ENCODE measurements around the gene MYO7B. TPM values are rescaled to one million over a fixed set of nuclear protein-coding genes. Genes with fewer than 3 reads are reported as not detected.
"Not testable (repeated sequence)": the region's sequence is repeated elsewhere in the genome, so short reads cannot be mapped to it uniquely, and the experiment has no call there.

Gene MYO7B
- total RNA-seq, 1 donor from 2014 or later, result 0.02 TPM

DNA sequence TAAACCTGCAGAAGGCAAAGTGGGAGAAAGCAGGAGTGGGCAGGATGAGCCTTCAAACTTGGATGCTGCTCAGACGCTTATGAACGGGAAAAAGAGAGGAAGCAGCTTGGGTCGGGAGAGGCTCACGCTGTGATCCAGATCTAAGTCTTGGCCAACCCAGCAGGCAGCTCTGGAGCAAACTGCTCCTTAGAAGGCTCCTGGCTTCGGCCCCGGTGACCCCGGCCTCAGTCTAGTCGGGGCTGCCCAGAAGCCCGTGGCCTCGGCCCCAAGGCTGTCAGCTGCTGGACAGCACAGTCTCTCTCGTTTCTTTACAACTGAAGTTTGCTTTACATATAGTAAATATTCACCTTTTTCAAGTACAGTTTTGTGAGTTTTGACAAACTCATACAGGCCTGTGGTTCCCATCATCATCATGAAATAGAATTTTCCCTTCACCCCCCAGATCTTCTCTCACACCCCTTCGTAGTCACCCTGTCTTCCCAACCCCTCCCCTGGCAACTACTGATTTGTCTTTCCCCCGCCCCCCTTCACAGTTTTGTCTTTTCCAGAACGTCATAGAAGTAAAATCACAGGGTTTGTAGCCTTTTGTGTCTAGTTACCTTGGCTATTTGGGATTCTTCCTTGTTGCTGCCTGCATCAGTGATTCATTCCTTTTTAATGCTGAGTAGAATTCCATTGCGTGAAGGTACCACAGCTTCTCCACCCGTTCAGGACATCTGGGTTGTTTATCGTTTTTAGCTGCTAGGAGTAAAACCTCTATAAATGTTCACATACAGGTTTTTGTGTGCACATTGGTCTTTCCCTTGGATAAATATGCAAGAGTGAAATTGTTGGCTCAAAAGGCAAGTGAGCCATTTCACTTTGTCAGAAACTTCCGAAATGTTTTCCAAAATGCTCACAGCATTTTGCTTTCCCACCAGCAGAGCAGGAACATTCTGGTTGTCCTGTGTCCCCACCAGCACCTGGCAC lies 35.1 kb downstream of the MYO7B start:
- DNase-seq (ENCODE audit: low spot score), result peak; percentile 59
- Mint-ChIP-seq H3K27ac (ENCODE audit: unreplicated experiment) (no peak overlapping the region), H3K4me3 (ENCODE audit: unreplicated experiment) (no peak overlapping the region), H3K9me3 (ENCODE audit: low read depth) (no peaks in the 10 kb centered on the region), H3K36me3 (ENCODE audit: low read depth) (no peaks in the 10 kb centered on the region), H3K27me3 (ENCODE audit: low read depth) (no peaks in the 10 kb centered on the region), H3K4me1 (ENCODE audit: low read depth) (peaks cover 44% of the 10 kb centered on the region)
- no peak for TF ChIP-seq CTCF (IDR thresholded peaks at IDR 0.05)

DNA sequence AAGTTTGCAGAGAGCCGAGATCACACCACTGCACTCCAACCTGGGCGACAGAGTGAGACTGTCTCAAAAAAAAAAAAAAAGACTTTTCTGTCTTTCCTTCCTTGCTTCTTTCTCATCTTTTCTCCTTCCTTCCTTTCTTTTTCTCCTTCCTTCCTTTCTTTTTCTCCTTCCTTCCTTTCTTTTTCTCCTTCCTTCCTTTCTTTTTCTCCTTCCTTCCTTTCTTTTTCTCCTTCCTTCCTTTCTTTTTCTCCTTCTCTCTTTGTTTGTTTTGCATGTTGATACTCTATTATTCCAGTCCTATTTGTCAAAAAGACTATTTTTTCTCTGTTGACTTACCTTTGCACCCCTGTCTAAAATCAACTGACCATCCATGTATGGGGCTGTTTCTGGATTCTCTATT lies 36.9 kb downstream of the MYO7B start:
- H3K27me3 Mint-ChIP-seq (ENCODE audit: low read depth); H3K36me3 Mint-ChIP-seq (ENCODE audit: low read depth); H3K4me3 Mint-ChIP-seq (ENCODE audit: unreplicated experiment); H3K9me3 Mint-ChIP-seq (ENCODE audit: low read depth); DNase-seq (ENCODE audit: low spot score): not testable (repeated sequence)
- Mint-ChIP-seq H3K4me1 (ENCODE audit: low read depth) (peaks cover 62% of the 10 kb centered on the region), H3K27ac (ENCODE audit: unreplicated experiment) (peak overlapping the region; percentile 37)

GRCh38 chr2:127572841-127573240 lies 37.4 kb downstream of the MYO7B start:
- TF ChIP-seq CTCF (IDR thresholded peaks at IDR 0.05), result no peak
- Mint-ChIP-seq H3K36me3 (ENCODE audit: low read depth) (no peaks in the 10 kb centered on the region), H3K9me3 (ENCODE audit: low read depth) (no peaks in the 10 kb centered on the region), H3K27ac (ENCODE audit: unreplicated experiment) (no peak overlapping the region), H3K4me1 (ENCODE audit: low read depth) (peaks cover 65% of the 10 kb centered on the region), H3K4me3 (ENCODE audit: unreplicated experiment) (no peak overlapping the region), H3K27me3 (ENCODE audit: low read depth) (no peaks in the 10 kb centered on the region)
- no peak for DNase-seq (ENCODE audit: low spot score)

DNA sequence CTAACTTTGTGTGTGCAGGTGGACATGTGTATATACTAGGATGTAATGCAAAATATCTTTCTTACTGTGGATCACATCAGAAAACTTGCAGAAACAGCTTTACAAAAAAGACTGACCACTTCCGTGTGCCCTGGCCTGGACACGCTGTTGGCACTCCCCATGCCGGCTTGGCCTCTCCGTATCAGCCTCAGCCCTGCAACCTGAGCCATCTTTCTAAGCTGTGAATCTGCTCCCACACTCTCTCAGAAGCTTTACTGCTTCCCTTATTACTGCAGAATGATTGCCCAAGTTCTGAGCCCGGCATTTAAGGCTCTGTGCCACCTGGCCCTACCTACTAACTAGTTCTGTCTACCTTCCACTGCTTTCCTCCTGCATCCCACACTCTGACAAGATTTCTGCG lies 37.8 kb downstream of the MYO7B start:
- H3K9me3 Mint-ChIP-seq (ENCODE audit: low read depth), result no peaks in the 10 kb centered on the region
- H3K27ac Mint-ChIP-seq (ENCODE audit: unreplicated experiment), result no peak overlapping the region
- no peaks in the 10 kb centered on the region for H3K36me3 Mint-ChIP-seq (ENCODE audit: low read depth)
- DNase-seq (ENCODE audit: low spot score), result peak; percentile 29
- H3K27me3 Mint-ChIP-seq (ENCODE audit: low read depth), result no peaks in the 10 kb centered on the region
- no peak for TF ChIP-seq CTCF (IDR thresholded peaks at IDR 0.05)
- H3K4me3 Mint-ChIP-seq (ENCODE audit: unreplicated experiment), result no peak overlapping the region
- H3K4me1 Mint-ChIP-seq (ENCODE audit: low read depth), result peaks cover 64% of the 10 kb centered on the region

DNA sequence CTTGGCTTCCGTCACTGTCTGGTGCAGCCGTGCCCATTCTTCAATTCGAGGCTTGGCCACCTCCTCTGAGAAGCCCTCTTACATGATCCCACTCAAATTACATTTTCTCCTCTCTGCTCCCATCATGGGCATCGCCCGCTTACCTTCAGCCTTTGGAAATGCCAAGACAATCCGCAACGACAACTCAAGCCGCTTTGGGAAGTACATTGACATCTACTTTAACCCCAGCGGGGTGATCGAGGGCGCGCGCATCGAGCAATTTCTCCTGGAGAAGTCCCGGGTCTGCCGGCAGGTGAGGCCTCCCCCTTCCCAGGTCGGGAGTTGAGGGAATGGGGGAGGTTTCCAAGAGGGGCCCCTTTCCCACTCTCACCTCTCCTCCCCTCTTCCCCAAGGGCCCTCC lies 38.3 kb downstream of the MYO7B start:
- H3K9me3 Mint-ChIP-seq (ENCODE audit: low read depth), result no peaks in the 10 kb centered on the region
- H3K27ac Mint-ChIP-seq (ENCODE audit: unreplicated experiment), result no peak overlapping the region
- no peak for TF ChIP-seq CTCF (IDR thresholded peaks at IDR 0.05)
- no peaks in the 10 kb centered on the region for H3K27me3 Mint-ChIP-seq (ENCODE audit: low read depth)
- DNase-seq (ENCODE audit: low spot score), result peak; percentile 79
- H3K4me1 Mint-ChIP-seq (ENCODE audit: low read depth), result peaks cover 63% of the 10 kb centered on the region
- no peak overlapping the region for H3K4me3 Mint-ChIP-seq (ENCODE audit: unreplicated experiment)
- H3K36me3 Mint-ChIP-seq (ENCODE audit: low read depth), result no peaks in the 10 kb centered on the region

- H3K27ac Mint-ChIP-seq (ENCODE audit: unreplicated experiment), result no peak overlapping the region
- no peak for DNase-seq (ENCODE audit: low spot score)
- no peak overlapping the region for H3K4me3 Mint-ChIP-seq (ENCODE audit: unreplicated experiment)
Measured at GRCh38 chr2:127574656-127575055, 39.2 kb downstream of the MYO7B start.

More at GRCh38 chr2:127574656-127575055, 39.2 kb downstream of the MYO7B start:
- Mint-ChIP-seq H3K27me3 (ENCODE audit: low read depth) (peaks cover 1% of the 10 kb centered on the region), H3K4me1 (ENCODE audit: low read depth) (peaks cover 54% of the 10 kb centered on the region), H3K36me3 (ENCODE audit: low read depth) (no peaks in the 10 kb centered on the region), H3K9me3 (ENCODE audit: low read depth) (no peaks in the 10 kb centered on the region)
- no peak for TF ChIP-seq CTCF (IDR thresholded peaks at IDR 0.05)

All from chondrocyte (in vitro differentiated cells).